Stimulated activated CD8-positive, alpha-beta memory T cell treated with anti-CD3 and anti-CD28 coated beads, Interleukin-12 subunit alpha, Interleukin-12 subunit beta, amount 100 ng/mL, for 1 hour (primary cell): ENCODE results near the gene IL36A.

Experiments used
- DNase-seq: peaks from one replicate; pipeline ENCODE4 v3.0.0-alpha.2; 2020; ENCODE audit warnings: low read depth

IL36A gene

GRCh38 chr2:113050921-113051895 is 45.9 kb downstream of the IL36A start:
- DNase-seq, result no peak

- no peak for DNase-seq
These were observed 47.2 kb downstream of the IL36A start, which contains the start of gene IL36B for GRCh38 chr2:113052396-113052917. TSS of gene IL36B (minus strand) at chr2:113052867.

DNA sequence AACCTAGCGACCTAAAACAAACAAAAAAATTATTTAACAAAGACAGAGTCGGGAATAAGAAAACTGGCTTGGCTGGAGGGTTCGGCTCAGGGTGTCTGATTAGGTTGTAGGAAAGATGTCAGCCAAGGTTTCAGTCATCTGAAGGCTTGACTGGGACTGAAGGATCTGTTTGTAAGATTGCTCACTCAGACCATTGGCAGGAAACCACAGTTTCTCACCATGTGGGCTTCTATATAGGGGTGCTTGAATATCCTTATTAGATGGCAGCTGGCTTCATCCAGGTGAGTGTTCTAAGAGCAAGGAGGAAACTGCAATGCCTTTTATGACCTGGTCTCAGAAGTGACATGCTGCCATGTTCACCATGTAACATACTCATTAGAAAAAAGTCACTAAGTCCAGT is 48.4 kb downstream of the IL36A start:
- DNase-seq, result no peak

DNA sequence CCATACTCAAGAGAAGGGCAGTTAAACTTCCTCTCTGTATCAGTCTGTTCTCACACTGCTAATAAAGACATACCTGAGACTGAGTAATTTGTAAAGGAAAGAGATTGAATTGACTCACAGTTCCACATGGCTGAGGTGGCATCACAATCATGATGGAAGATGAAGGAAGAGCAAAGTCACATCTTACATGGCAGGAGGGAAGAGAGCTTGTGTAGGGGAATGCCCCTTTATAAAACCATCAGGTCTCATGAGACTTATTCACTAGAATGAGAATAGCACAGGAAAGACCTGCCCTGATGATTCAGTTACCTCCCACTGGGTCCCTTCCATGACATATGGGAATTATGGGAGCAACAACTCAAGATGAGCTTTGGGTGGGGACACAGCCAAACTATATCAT is 48.8 kb downstream of the IL36A start:
- DNase-seq, result no peak

GRCh38 chr2:113056521-113056920 is 51.3 kb downstream of the IL36A start:
- DNase-seq, result no peak

DNA sequence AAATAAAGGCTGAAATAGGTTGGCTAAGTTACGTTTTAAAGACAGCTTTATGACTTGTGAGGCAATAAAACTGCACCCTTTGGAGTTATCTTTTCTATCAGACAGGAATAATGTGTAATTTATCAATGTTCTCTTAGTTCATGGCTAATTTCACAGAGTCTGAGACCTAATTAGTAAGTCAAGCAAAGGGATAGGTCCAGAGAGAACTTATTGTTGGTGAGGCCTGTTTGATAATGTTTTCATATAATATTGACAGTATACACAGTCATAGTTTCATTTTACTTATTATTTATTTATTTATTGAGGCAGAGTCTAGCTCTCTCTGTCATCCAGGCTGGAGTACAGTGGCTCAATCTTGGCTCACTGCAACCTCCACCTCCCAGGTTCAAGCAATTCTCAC is 51.9 kb downstream of the IL36A start:
- DNase-seq, result no peak
